Astrocyte (in vitro differentiated cells and primary cell): Measurements from ENCODE around the gene RASL10A.

Experiments used
- EZH2 ChIP-seq: IDR thresholded peaks from 2 replicates; pipeline ENCODE4 v1.6.1; 2012; ENCODE audit warnings: mild to moderate bottlenecking, low read length, inconsistent platforms; ENCODE audit not compliant: insufficient read depth
- TF ChIP-seq, protein P1 (sequence below): IDR thresholded peaks from 2 replicates; pipeline ENCODE4 v1.5.1; 2011; ENCODE audit warnings: low read depth, mild to moderate bottlenecking, inconsistent platforms, low read length, moderate library complexity; ENCODE audit not compliant: insufficient read depth

DNA sequence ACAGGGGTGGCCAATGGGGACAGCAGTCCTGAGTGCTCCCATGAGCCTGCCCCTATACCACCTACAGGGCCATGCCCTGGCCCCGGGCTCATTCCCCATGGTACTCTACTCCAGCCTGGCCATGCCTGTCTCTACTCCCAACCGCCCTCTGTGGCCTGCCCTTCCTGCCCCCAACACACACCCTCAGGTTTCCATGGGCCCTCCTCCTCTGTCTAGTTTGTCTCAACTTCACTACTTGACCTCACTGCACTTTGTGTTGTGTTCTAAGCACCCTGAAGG, 26.3 kb upstream of the RASL10A start:
- TF ChIP-seq, protein P1, sequence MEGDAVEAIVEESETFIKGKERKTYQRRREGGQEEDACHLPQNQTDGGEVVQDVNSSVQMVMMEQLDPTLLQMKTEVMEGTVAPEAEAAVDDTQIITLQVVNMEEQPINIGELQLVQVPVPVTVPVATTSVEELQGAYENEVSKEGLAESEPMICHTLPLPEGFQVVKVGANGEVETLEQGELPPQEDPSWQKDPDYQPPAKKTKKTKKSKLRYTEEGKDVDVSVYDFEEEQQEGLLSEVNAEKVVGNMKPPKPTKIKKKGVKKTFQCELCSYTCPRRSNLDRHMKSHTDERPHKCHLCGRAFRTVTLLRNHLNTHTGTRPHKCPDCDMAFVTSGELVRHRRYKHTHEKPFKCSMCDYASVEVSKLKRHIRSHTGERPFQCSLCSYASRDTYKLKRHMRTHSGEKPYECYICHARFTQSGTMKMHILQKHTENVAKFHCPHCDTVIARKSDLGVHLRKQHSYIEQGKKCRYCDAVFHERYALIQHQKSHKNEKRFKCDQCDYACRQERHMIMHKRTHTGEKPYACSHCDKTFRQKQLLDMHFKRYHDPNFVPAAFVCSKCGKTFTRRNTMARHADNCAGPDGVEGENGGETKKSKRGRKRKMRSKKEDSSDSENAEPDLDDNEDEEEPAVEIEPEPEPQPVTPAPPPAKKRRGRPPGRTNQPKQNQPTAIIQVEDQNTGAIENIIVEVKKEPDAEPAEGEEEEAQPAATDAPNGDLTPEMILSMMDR, result no peak
- no peak for TF ChIP-seq EZH2
